AG09319 (cell line): ENCODE results near the gene VCP.
A peak's percentile ranks its signal among the peaks of the same experiment; 100 is the strongest.

Source experiments
- DNase-seq: peaks from one replicate; pipeline ENCODE4 v3.0.0-alpha.2; 2010; ENCODE audit warnings: low read depth; ENCODE audit errors: extremely low read depth
- CTCF ChIP-seq: IDR thresholded peaks from 2 replicates; pipeline ENCODE4 v1.5.1; 2011; ENCODE audit warnings: low read depth, mild to moderate bottlenecking, inconsistent platforms, low read length, moderate library complexity

Gene VCP

DNA sequence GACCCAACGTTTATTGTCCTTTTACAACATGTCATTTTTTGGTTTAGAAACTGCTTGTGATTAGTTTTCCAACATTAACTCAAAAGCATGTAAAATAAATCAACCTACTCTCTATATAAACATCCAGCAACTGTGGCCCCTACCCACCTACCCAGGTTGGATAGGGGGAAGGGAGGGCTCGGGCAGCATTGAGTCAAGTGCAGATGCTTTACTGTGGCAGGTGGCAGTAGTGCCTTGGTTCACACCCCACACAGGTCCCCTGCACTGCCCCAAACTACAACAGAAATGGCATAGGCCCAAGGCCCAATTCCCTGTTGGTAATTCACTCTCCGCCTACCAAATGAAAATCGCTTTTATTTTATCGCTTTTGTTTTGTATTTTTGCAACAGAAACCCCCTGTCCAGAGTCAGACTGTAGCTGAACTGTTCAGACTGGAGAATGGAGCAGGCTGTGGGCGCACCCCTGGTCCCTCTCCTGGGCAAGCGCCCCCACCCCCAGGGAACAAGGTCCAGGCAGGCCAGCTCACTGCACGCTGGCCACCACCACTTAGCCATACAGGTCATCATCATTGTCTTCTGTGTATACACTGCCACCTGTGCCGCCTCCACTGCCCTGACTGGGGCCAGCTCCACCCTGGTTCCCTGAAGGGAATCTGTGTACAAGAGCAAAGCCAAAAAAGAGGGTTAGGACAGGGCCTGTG is 15.7 kb downstream of the VCP start:
- TF ChIP-seq CTCF, result no peak
- no peak for DNase-seq

- DNase-seq, result no peak
- no peak for TF ChIP-seq CTCF
Observed at GRCh38 chr9:35054871-35055644, 17.4 kb downstream of the VCP start.

GRCh38 chr9:35054185-35054835 is 18.1 kb downstream of the VCP start:
- no peak for TF ChIP-seq CTCF
- no peak for DNase-seq

DNA sequence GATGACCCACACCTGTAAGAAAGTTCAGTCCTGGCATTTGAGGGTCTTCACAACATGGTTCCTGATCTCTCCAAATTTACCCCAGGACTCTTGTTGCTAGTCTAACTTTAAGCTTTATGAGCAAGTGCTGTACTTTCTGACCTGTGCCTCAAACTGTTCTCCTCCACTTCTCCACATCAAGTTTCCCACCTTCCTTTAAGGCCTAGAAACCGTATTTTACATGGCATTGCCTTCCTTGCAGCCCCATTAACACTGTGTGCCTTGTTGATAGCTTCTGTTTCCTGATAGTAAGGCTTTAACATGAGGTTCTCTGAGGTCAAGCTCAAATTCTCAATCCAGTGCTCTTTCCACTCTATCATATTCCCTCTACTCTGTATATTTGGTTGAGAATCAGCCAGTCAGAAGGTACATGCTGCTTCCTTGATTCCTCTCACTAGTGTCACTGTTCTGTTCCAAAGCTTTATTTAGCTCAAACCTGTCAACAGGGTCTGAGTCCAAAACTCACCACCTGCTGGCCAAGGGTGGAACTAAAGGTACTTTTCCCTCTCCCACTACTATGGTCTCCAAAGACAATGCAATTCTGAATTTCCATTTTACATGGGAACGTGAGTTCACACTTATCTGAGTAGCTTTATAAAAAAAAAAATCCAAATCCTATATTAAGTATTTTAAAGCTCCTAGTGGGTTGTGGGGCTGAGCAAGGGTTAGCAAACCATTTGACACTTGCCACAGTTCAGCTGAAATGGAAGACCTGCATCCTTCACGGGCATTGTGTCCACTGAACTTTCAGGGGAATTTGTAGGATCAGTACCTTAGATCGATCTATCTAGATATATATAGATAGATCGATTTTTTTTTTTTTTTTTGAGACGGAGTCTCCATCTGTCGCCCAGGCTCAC is 21.1 kb downstream of the VCP start:
- TF ChIP-seq CTCF, result peak; percentile 50
- no peak for DNase-seq

GRCh38 chr9:35048511-35048910 is 23.9 kb downstream of the VCP start:
- no peak for TF ChIP-seq CTCF
- no peak for DNase-seq

DNA sequence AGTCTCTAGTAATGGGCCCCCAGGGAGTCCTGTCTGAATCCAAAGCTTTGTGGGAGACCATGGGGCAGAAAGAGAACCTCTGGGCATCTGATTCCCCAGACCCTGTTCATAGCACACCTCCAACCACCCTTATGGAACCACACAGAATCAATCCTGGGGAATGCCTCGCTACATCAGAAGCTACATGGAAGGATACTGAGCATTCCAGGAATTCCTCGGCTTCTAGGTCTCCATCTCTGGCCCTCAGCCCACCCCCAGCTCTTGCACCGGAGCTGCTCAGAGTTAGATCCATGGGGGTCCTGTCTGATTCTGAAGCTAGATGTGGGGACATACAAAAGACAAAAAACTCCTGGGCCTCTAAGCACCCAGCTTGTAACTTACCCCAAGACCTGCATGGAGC is 28.4 kb downstream of the VCP start:
- TF ChIP-seq CTCF, result no peak
- DNase-seq, result no peak
